Mucosa of descending colon (tissue), 3 donors: ENCODE data around the gene PRICKLE3. TPM values are rescaled to one million over a fixed set of nuclear protein-coding genes. Genes with fewer than 3 reads are reported as not detected.

Source experiments
- ATAC-seq: fragments of 200-7000 bp; cut with Tn5 transposase; one replicate; pipeline ENCODE4 v1.9.1; 2020; ENCODE audit warnings: mild to moderate bottlenecking, moderate library complexity
- DNase-seq, 3 donors: peaks; one replicate each; pipeline ENCODE4 v3.0.0-alpha.2; 2020
- H3K36me3 ChIP-seq: fragments of 200-600 bp; one replicate; pipeline ENCODE4 v1.8.0; 2021; ENCODE audit warnings: low read depth, mild to moderate bottlenecking
- H3K4me1 ChIP-seq: fragments of 200-600 bp; one replicate; pipeline ENCODE4 v1.8.0; 2021; ENCODE audit warnings: low read depth, mild to moderate bottlenecking
- H3K4me3 ChIP-seq: fragments of 200-600 bp; one replicate; pipeline ENCODE4 v1.8.0; 2021; ENCODE audit warnings: mild to moderate bottlenecking
- H3K9me3 ChIP-seq: fragments of 200-600 bp; one replicate; pipeline ENCODE4 v1.8.0; 2021; ENCODE audit warnings: mild to moderate bottlenecking
- intact Hi-C, 2 donors: fragments of 100-400 bp; cut with DNase I in 1 of 2; cut with micrococcal nuclease in 1 of 2; formaldehyde crosslinking; loops; one replicate each; pipeline versions ENCODE4 v1.11.0 to v1.11.1; 2022; cut with DNase I, micrococcal nuclease
- total RNA-seq, 3 donors: library from RNA; stranded (reverse); fragmentation: NEBNext Ultra II Directional in 2 of 3; extraction: Animal tissue kit (Norgen Biotek cat#: 25700) in 2 of 3; gene quantifications; one replicate each; pipeline versions ENCODE4 v1.2.1 to v1.2.4, GENCODE V29; 2021 to 2023
- TF ChIP-seq, protein P1 (sequence below): fragments of 200-600 bp; IDR thresholded peaks from one replicate; pipeline ENCODE4 v1.8.0; 2022; ENCODE audit warnings: antibody characterized with exemption, mild to moderate bottlenecking
- donor health status: DM: no; HTN: no; CAD: no; lungs with moderate emphysema.
- donor health status: DM: no; HTN: no; CAD: no.
- donor health status: DM: no; HTN: yes; CAD: no.

Gene PRICKLE3
- total RNA-seq, 3 donors from 2014 or later: 12.5 to 15.6 (median 13.0) TPM

DNA sequence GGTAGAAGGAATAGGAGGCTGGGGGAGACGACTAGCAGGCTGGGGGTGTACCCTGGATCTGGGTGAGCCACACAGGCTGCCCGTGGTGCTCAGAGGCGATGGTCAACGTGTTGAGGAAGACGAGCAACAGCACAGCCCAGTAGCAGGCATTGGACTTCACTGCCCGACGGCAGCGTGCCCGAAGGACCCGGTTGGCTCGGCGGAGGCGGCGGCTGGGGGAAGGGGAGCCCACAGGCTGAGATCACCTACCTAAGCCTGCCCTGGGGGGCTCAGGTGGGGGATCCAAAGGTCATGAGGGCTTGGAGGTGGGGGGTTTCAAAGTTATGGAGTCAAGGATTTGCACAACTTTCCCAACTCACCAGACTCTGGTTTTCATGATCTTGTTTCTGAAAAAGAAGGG lies 39.7 kb upstream of the PRICKLE3 start:
- Histone ChIP-seq H3K4me3 (no peak overlapping the region), H3K9me3 (no peaks in the 10 kb centered on the region), H3K36me3 (no peaks in the 10 kb centered on the region), H3K4me1 (no peaks in the 10 kb centered on the region)
- intact Hi-C loops: no loop called here
- DNase-seq: no peak
- ATAC-seq: no peak
- TF ChIP-seq, protein P1, sequence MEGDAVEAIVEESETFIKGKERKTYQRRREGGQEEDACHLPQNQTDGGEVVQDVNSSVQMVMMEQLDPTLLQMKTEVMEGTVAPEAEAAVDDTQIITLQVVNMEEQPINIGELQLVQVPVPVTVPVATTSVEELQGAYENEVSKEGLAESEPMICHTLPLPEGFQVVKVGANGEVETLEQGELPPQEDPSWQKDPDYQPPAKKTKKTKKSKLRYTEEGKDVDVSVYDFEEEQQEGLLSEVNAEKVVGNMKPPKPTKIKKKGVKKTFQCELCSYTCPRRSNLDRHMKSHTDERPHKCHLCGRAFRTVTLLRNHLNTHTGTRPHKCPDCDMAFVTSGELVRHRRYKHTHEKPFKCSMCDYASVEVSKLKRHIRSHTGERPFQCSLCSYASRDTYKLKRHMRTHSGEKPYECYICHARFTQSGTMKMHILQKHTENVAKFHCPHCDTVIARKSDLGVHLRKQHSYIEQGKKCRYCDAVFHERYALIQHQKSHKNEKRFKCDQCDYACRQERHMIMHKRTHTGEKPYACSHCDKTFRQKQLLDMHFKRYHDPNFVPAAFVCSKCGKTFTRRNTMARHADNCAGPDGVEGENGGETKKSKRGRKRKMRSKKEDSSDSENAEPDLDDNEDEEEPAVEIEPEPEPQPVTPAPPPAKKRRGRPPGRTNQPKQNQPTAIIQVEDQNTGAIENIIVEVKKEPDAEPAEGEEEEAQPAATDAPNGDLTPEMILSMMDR: no peak

DNA sequence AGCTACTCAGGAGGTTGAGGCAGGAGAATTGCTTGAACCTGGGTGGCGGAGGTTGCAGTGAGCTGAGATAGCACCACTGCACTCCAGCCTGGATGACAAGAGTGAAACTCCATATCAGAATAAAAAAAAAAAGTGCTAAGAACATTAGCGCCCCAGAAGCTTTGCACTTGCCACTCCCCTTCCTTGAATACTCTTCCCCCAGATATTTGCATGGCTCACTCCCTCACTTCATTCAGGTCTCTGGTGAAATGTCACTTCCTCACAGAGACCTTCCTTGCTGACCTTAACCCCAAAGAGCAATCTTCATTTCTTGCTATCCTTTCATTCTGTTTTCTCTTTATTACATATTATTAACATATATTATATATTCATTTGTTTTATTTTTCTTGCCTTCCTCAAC lies 35.7 kb upstream of the PRICKLE3 start:
- no peak for ATAC-seq
- H3K36me3 ChIP-seq: no peaks in the 10 kb centered on the region
- TF ChIP-seq, protein P1: no peak

DNA sequence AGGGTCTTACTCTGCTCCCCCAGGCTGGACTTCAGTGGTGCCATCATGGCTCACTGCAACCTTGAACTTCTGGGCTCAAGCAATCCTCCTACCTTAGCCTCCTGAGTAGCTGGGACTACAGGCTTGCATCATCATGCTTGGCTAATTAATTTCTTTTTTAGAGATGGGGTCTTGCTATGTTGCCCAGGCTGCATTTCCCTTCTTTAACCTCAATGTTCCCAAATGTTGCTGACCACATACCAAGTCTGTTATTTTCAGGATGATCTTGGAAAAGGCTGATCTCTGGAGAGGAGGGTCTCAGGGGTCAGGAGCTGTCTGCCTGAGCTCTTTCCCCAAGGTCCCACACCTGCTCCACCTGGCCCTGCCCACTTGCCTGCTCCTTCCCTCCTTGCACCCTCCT lies 33.9 kb upstream of the PRICKLE3 start:
- no peak for DNase-seq
- TF ChIP-seq, protein P1: no peak
- intact Hi-C loops: no loop called here
- Histone ChIP-seq H3K4me3 (no peak overlapping the region), H3K9me3 (no peaks in the 10 kb centered on the region), H3K36me3 (no peaks in the 10 kb centered on the region), H3K4me1 (no peaks in the 10 kb centered on the region)
- no peak for ATAC-seq

More for the DNA sequence above, 35.7 kb upstream of the PRICKLE3 start:
- intact Hi-C loops: no loop called here
- Histone ChIP-seq H3K9me3 (no peaks in the 10 kb centered on the region), H3K4me3 (no peak overlapping the region), H3K4me1 (no peaks in the 10 kb centered on the region)
- DNase-seq: no peak

DNA sequence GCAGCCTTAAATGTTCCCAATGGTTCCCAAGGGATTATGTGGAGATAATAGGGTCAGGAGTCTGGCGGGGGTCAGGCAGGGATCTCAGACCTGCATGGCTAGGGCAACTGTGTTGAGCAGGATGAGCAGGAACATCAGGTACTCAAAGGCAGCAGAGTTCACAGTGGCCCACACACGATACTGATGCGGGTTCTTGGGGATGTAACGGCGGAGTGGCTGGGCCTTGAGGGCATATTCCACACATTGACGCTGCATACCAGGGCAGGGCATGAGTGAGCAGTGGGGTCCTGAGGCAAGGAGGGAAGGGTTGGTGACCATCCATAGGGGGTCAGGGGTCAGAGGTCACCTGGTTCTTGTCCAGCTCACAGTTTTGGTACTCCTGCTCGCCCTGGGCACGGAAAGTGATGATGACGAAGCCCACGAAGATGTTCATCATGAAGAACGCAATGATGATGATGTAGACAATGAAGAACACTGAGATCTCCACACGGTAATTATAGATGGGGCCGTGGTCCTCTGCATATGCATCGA lies 28.9 kb upstream of the PRICKLE3 start:
- ATAC-seq: no peak

DNA sequence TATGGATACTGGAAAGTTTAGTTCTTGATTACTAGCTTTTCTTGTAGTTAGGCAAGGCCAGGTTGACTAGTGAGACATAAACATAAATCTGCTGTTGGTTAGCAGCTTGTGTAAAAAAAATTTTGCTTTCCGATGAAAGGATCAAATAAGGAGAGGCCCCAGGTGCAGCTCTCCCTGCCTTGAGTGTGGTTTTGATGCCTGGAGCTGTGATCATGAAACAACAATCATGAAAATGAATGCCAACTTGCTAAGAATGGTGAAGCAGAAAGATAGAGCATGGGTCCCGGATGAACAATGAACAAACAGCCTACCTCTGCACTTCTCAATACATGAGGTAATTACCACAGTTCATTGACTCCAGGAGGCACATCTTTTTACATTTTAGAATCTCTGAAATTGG lies 28.2 kb upstream of the PRICKLE3 start:
- TF ChIP-seq, protein P1: no peak
- intact Hi-C loops: no loop called here
- H3K36me3 ChIP-seq: no peaks in the 10 kb centered on the region

More for the DNA sequence above, 28.9 kb upstream of the PRICKLE3 start:
- Histone ChIP-seq H3K4me1 (no peaks in the 10 kb centered on the region), H3K36me3 (no peaks in the 10 kb centered on the region), H3K4me3 (no peak overlapping the region), H3K9me3 (no peaks in the 10 kb centered on the region)
- TF ChIP-seq, protein P1: no peak
- DNase-seq: no peak
- intact Hi-C loops: no loop called here

DNA sequence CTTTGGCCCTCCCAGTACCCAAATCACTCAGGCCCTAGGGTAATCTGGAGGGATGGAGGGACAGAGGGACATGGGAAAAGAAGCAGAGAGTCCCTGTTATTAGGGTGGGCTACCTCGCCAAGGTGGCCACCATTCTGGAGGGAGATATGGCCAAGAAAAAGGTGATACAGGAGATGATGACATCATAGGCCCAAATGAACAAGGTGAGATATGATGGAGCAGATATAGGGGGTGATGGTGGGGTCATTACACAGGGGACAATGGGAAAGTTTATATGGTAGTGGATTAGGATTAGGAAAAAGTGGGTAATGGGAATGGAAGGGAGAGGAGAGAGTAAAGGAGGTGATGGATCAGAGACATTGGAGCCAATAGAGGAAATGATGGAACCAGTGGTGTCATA lies 26.7 kb upstream of the PRICKLE3 start:
- ATAC-seq (no peak), DNase-seq (no peak)
- Histone ChIP-seq H3K4me1 (no peaks in the 10 kb centered on the region), H3K9me3 (no peaks in the 10 kb centered on the region), H3K36me3 (no peaks in the 10 kb centered on the region), H3K4me3 (no peak overlapping the region)
- TF ChIP-seq, protein P1: no peak
- intact Hi-C loops: no loop called here

More for the DNA sequence above, 28.2 kb upstream of the PRICKLE3 start:
- Histone ChIP-seq H3K4me1 (no peaks in the 10 kb centered on the region), H3K4me3 (no peak overlapping the region), H3K9me3 (no peaks in the 10 kb centered on the region)
- no peak for DNase-seq
- ATAC-seq: no peak
